IMR-90 (cell line): ENCODE results near the gene HECW1. TPM values are rescaled to one million over a fixed set of nuclear protein-coding genes. Genes with fewer than 3 reads are reported as not detected.
A peak's percentile ranks its signal among the peaks of the same experiment; 100 is the strongest.

ENCODE experiments used
- ATAC-seq: fragments of 200-7000 bp; cut with Tn5 transposase; 2 replicates; pipeline ENCODE4 v1.9.1; 2020; ENCODE audit warnings: low read depth, mild to moderate bottlenecking, moderate library complexity
- BruUV-seq: library from RNA; stranded (reverse); fragments of 400-500 nt; replicated peaks from 2 replicates; lab custom pipeline; 2021; lab: Mats Ljungman, UMichigan
- CTCF ChIA-PET: fragments of 300-600 bp; formaldehyde crosslinking; extraction: SDS; loops from one replicate; lab custom pipeline; 2021; ENCODE audit warnings: antibody characterized with exemption; lab: Yijun Ruan, JAX
- POLR2A ChIA-PET: fragments of 300-600 bp; sonication (Branson Sonifier 250); formaldehyde crosslinking; loops from one replicate; lab custom pipeline; 2022; ENCODE audit warnings: antibody characterized with exemption; ENCODE audit not compliant: unreplicated experiment; lab: Charles Lee
- DNase-seq: peaks from one replicate; pipeline ENCODE4 v3.0.0; 2013
- H2AFZ ChIP-seq: replicated peaks from 2 replicates; pipeline ENCODE3; 2013; ENCODE audit warnings: low read length, mild to moderate bottlenecking; ENCODE audit not compliant: poor library complexity
- H2AK5ac ChIP-seq: 2 replicates; pipeline ENCODE4 v1.6.1; 2013; ENCODE audit warnings: low read depth, low read length, inconsistent platforms
- H2AK9ac ChIP-seq: replicated peaks from 2 replicates; pipeline ENCODE3; 2013; ENCODE audit warnings: mild to moderate bottlenecking, low read depth, low read length, moderate library complexity; ENCODE audit not compliant: poor library complexity
- H2BK120ac ChIP-seq: 2 replicates; pipeline ENCODE4 v1.6.1; 2013; ENCODE audit warnings: low read depth, low read length, inconsistent platforms
- H2BK15ac ChIP-seq: 3 replicates; pipeline ENCODE4 v1.6.1; 2013; ENCODE audit warnings: low read depth, low read length, inconsistent platforms
- H2BK20ac ChIP-seq: 2 replicates; pipeline ENCODE4 v1.6.1; 2013; ENCODE audit warnings: low read depth, mild to moderate bottlenecking, inconsistent platforms, low read length, moderate library complexity
- H2BK5ac ChIP-seq: 2 replicates; pipeline ENCODE4 v1.6.1; 2013; ENCODE audit warnings: mild to moderate bottlenecking, low read depth, low read length, inconsistent platforms; ENCODE audit not compliant: poor library complexity, severe bottlenecking
- H3K14ac ChIP-seq: replicated peaks from 2 replicates; pipeline ENCODE4 v1.6.1; 2013; ENCODE audit warnings: low read depth, low read length, inconsistent platforms
- H3K18ac ChIP-seq: 2 replicates; pipeline ENCODE4 v1.6.1; 2013; ENCODE audit warnings: low read depth, low read length, control low read depth
- H3K23ac ChIP-seq: 2 replicates; pipeline ENCODE4 v1.6.1; 2013; ENCODE audit warnings: low read depth, low read length, inconsistent platforms
- H3K27ac ChIP-seq: 2 replicates; pipeline ENCODE4 v1.5.1; 2013; ENCODE audit warnings: mild to moderate bottlenecking, control low read depth, low read length; ENCODE audit not compliant: insufficient read depth
- H3K27me3 ChIP-seq: 2 replicates; pipeline ENCODE4 v1.6.1; 2013; ENCODE audit warnings: low read length; ENCODE audit not compliant: control insufficient read depth, insufficient read depth
- H3K36me3 ChIP-seq: 2 replicates; pipeline ENCODE4 v1.6.1; 2013; ENCODE audit warnings: low read length, mixed read lengths; ENCODE audit not compliant: control insufficient read depth, insufficient read depth
- H3K4ac ChIP-seq: 2 replicates; pipeline ENCODE4 v1.6.1; 2013; ENCODE audit warnings: low read depth, low read length, inconsistent platforms
- H3K4me1 ChIP-seq: 2 replicates; pipeline ENCODE4 v1.6.1; 2013; ENCODE audit warnings: low read length, mixed read lengths; ENCODE audit not compliant: control insufficient read depth, insufficient read depth
- H3K4me2 ChIP-seq: 2 replicates; pipeline ENCODE4 v1.6.1; 2013; ENCODE audit warnings: low read depth, mild to moderate bottlenecking, control low read depth, low read length, moderate library complexity
- H3K4me3 ChIP-seq: 2 replicates; pipeline ENCODE4 v1.5.1; 2013; ENCODE audit warnings: low read depth, mild to moderate bottlenecking, control low read depth, low read length, moderate library complexity; ENCODE audit not compliant: insufficient read depth
- H3K56ac ChIP-seq: 2 replicates; pipeline ENCODE4 v1.6.1; 2013; ENCODE audit warnings: low read length, inconsistent platforms; ENCODE audit not compliant: insufficient read depth; ENCODE audit errors: extremely low read depth
- H3K79me1 ChIP-seq, 2 experiments: 2 replicates each; pipeline ENCODE4 v1.6.1; 2013; ENCODE audit warnings: low read length in 2 of 2, inconsistent platforms in 1 of 2, low read depth in 1 of 2
- H3K9ac ChIP-seq: 2 replicates; pipeline ENCODE4 v1.6.1; 2013; ENCODE audit warnings: low read depth, low read length, control low read depth
- H3K9me1 ChIP-seq: 2 replicates; pipeline ENCODE4 v1.6.1; 2013; ENCODE audit warnings: low read length, inconsistent platforms; ENCODE audit not compliant: insufficient read depth
- H3K9me3 ChIP-seq: 2 replicates; pipeline ENCODE4 v1.6.1; 2013; ENCODE audit warnings: low read length; ENCODE audit not compliant: control insufficient read depth, insufficient read depth
- H4K20me1 ChIP-seq: 2 replicates; pipeline ENCODE4 v1.6.1; 2013; ENCODE audit warnings: low read length, inconsistent platforms; ENCODE audit not compliant: insufficient read depth
- H4K5ac ChIP-seq: 2 replicates; pipeline ENCODE4 v1.6.1; 2013; ENCODE audit warnings: mild to moderate bottlenecking, low read depth, low read length, control low read depth
- H4K8ac ChIP-seq, 2 experiments: 2 replicates each; pipeline ENCODE4 v1.6.1; 2013; ENCODE audit warnings: low read depth in 2 of 2, low read length in 2 of 2, control low read depth in 1 of 2, inconsistent platforms in 1 of 2
- H4K91ac ChIP-seq: 2 replicates; pipeline ENCODE4 v1.6.1; 2013; ENCODE audit warnings: low read depth, low read length, inconsistent platforms; ENCODE audit not compliant: insufficient read depth
- CEBPB ChIP-seq: IDR thresholded peaks from 2 replicates; pipeline ENCODE4 v1.6.1; 2012; ENCODE audit warnings: low read depth, low read length, improper control_type of control experiment
- RAD21 ChIP-seq: IDR thresholded peaks from 2 replicates; pipeline ENCODE4 v1.6.1; 2012; ENCODE audit warnings: low read length, improper control_type of control experiment
- whole genome bisulfite sequencing, 2 experiments: methylation state at CpG; one replicate each; pipeline versions ENCODE4 v1.1.5 to v1.1.7; 2013; ENCODE audit warnings: missing lambda C conversion rate in 2 of 2; ENCODE audit not compliant: insufficient read length in 1 of 2; ENCODE audit errors: extremely low coverage in 2 of 2; 5-methylcytosine and 5-hydroxymethylcytosine counted together
- dilution Hi-C: fragments of 300-500 bp; cut with HindIII; formaldehyde crosslinking; loops from one replicate; pipeline ENCODE4 v1.14.3; 2018; ENCODE audit warnings: low sequenced_read_pairs; ENCODE audit not compliant: unreplicated experiment
- in situ Hi-C: fragments of 300-500 bp; cut with MboI; formaldehyde crosslinking; loops from 3 replicates; pipeline ENCODE4 v1.14.3; 2019; ENCODE audit warnings: low sequenced_read_pairs, inconsistent platforms, mixed read lengths
- intact Hi-C: fragments of 100-400 bp; cut with micrococcal nuclease; formaldehyde crosslinking; loops from 2 replicates; pipeline ENCODE4 v1.10.0; 2022
- polyA plus RNA-seq, 3 experiments: library from polyadenylated mRNA; depleted of rRNA; stranded (reverse); fragments of >200 nt; gene quantifications; 2 replicates each; pipeline ENCODE4 v1.2.3, GENCODE V29; 2012; ENCODE audit warnings: low replicate concordance in 1 of 3
- total RNA-seq: library from RNA; depleted of rRNA; stranded (reverse); fragments of >200 nt; gene quantifications from 2 replicates; pipeline ENCODE4 v1.2.3, GENCODE V29; 2012

HECW1 gene
- total and polyA plus RNA-seq, 2 of the 4 experiments (the other 2 are of a cell fraction): 0.56 to 1.3 TPM

DNA sequence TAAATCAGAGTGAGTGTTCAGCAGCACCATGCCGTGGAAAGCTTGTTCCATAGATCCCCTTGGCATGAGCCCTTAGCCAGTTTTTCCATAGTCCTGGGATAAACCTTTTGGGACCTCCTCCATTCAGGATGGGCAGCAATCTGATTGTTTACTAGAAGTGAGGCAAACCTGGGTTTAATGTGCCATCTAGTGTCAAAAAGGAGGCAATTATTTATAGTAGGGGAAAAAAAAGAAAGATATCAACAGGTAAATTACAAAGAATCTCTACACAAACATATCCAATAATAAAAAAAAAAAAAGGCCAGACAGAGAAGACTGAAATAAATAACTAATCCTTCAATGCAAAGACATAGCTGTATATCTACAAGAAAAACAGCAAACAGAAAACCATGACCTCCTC, 241.5 kb downstream of the HECW1 start:
- Histone ChIP-seq H3K27me3 (no peaks in the 10 kb centered on the region), H3K18ac (no peak overlapping the region), H2AFZ (no peak overlapping the region), H2BK15ac (no peak overlapping the region), H3K4me1 (no peaks in the 10 kb centered on the region), H3K4ac (no peak overlapping the region), H2AK5ac (no peak overlapping the region), H4K91ac (no peak overlapping the region), H3K9me3 (no peaks in the 10 kb centered on the region), H4K8ac (no peak overlapping the region), H3K23ac (no peak overlapping the region), H3K79me1 (no peaks in the 10 kb centered on the region), H3K4me2 (no peak overlapping the region), H4K20me1 (no peaks in the 10 kb centered on the region), H2BK120ac (no peak overlapping the region), H3K56ac (no peak overlapping the region), H2BK5ac (no peak overlapping the region), H3K9me1 (no peaks in the 10 kb centered on the region), H2AK9ac (no peak overlapping the region), H3K27ac (no peak overlapping the region), H3K4me3 (no peak overlapping the region), H3K9ac (no peak overlapping the region), H4K5ac (no peak overlapping the region), H2BK20ac (no peak overlapping the region), H3K36me3 (no peaks in the 10 kb centered on the region), H3K14ac (no peak overlapping the region)
- POLR2A ChIA-PET: no interaction called here
- no peak for TF ChIP-seq CEBPB
- TF ChIP-seq RAD21: 0 out of 2 replicates have a peak, but pooled peaks have one; percentile 4
- BruUV-seq: no TSS peak
- CTCF ChIA-PET: interaction anchor here (0.6 to 0.9 kb wide), 3 partner anchors 9 to 1090 kb away, joined by 3 to 6 read pairs (median 3); no protein-coding TSS in a partner anchor
- ATAC-seq (no peak), DNase-seq (no peak)
- dilution Hi-C loops (no loop called here), intact Hi-C loops (no loop called here), in situ Hi-C loops (no loop called here)
- WGBS, 2 experiments: no CpG with 5 or more reads among the region's 1 CpG
